ENCODE results near the gene POLN. TPM values are rescaled to one million over a fixed set of nuclear protein-coding genes. Genes with fewer than 3 reads are reported as not detected.

POLN gene
- total RNA-seq, 2 donors from 2014 or later = 1.3 to 2.8 TPM

DNA sequence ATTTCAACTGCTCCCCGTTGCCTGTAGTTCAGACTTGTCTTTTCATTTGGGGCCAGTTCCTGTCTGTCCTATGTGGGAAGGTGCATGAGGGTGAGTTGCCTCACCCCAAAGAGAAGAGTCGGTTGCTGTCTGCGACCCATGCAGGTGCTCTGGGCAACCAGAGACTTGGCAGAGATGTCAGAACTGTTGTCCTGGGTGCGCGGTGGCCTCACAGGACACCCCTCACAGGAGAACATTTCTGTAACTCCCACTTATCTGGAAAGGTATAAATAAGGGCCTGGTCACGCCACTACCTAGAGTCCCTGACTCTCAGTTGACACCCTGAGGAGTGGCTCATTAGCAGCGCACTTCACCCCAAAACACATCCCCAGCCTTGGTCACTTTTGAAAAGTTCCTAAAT lies 192.5 kb downstream of the POLN start:
- Histone ChIP-seq H3K36me3 (no peaks in the 10 kb centered on the region), H3K4me1 (no peaks in the 10 kb centered on the region), H3K27ac (no peak overlapping the region), H3K4me3 (no peak overlapping the region), H3K27me3 (peaks cover 0 to 5% of the 10 kb centered on the region in 2 donors), H3K9me3 (no peaks in the 10 kb centered on the region)
- DNase-seq (ENCODE audit: low spot score) = no peak
- TF ChIP-seq, protein P1, sequence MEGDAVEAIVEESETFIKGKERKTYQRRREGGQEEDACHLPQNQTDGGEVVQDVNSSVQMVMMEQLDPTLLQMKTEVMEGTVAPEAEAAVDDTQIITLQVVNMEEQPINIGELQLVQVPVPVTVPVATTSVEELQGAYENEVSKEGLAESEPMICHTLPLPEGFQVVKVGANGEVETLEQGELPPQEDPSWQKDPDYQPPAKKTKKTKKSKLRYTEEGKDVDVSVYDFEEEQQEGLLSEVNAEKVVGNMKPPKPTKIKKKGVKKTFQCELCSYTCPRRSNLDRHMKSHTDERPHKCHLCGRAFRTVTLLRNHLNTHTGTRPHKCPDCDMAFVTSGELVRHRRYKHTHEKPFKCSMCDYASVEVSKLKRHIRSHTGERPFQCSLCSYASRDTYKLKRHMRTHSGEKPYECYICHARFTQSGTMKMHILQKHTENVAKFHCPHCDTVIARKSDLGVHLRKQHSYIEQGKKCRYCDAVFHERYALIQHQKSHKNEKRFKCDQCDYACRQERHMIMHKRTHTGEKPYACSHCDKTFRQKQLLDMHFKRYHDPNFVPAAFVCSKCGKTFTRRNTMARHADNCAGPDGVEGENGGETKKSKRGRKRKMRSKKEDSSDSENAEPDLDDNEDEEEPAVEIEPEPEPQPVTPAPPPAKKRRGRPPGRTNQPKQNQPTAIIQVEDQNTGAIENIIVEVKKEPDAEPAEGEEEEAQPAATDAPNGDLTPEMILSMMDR (IDR thresholded peaks at IDR 0.05) = no peak

DNA sequence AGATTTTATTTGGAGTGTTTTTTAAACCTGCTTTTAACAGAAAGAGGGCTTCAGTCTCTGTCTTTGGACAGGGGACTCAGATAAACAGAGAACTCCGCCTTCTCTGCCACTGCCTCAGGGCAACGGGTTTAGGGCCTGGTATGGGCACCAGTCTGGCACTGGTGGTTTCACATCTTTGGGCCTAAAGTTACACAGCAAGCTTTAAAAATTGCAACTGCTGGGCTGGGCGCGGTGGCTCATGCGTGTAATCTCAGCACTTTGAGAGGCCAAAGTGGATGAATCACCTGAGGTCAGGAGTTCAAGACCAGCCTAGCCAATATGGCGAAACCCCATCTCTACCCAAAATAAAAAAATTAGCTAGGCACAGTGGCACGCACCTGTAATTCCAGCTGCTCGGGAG lies 193.1 kb downstream of the POLN start:
- Histone ChIP-seq H3K27me3 (peaks cover 0 to 5% of the 10 kb centered on the region in 2 donors), H3K4me1 (no peaks in the 10 kb centered on the region), H3K27ac (no peak overlapping the region), H3K36me3 (no peaks in the 10 kb centered on the region), H3K4me3 (no peak overlapping the region), H3K9me3 (no peaks in the 10 kb centered on the region)
- DNase-seq (ENCODE audit: low spot score) = no peak
- TF ChIP-seq, protein P1 (IDR thresholded peaks at IDR 0.05) = no peak

DNA sequence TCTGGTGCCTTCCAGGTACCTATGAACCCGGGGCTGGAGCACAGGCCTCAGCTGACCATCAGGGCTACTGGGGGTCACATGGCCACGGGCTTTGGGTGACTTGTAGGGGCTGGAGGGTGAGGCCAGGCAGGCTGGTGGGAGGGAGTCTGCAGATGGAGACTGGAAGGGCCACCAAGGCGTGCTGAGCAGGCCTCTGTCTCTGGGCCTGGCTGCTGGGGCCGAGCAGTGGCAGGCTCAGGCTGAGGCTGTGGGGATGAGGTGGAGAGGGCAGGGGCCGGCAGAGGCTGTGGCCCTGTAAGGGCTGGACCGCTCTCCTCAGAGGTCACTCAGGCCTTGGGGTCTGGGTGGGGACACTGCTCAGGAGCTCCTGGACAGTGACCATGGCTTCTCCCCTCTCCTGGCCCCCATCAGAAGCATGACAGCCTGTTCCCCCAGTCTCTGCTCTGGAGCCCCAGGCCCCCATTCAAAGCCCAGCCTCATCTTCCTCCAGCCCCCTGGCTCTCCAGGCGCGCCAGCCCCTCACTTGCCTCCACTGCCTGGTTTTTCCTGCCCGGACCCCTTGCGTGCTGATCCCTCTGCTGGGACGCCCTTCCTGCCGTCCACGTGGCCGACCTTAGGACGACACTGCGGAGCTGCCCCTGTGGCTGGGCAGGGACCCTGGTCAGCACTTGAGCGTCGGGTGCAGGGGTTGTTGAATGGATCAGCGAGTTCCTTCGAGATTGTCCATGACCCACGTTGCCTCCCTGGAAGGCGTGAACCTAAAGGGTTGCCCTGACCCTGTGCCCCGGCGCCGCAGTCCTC lies 193.9 kb downstream of the POLN start:
- no peak for DNase-seq (ENCODE audit: low spot score)
- peaks cover 0 to 5% of the 10 kb centered on the region in 2 donors for H3K27me3 ChIP-seq
- no peaks in the 10 kb centered on the region for H3K9me3 ChIP-seq
- no peaks in the 10 kb centered on the region for H3K4me1 ChIP-seq
- no peaks in the 10 kb centered on the region for H3K36me3 ChIP-seq
- H3K27ac ChIP-seq = no peak overlapping the region
- TF ChIP-seq, protein P1 (IDR thresholded peaks at IDR 0.05) = no peak
- no peak overlapping the region for H3K4me3 ChIP-seq

DNA sequence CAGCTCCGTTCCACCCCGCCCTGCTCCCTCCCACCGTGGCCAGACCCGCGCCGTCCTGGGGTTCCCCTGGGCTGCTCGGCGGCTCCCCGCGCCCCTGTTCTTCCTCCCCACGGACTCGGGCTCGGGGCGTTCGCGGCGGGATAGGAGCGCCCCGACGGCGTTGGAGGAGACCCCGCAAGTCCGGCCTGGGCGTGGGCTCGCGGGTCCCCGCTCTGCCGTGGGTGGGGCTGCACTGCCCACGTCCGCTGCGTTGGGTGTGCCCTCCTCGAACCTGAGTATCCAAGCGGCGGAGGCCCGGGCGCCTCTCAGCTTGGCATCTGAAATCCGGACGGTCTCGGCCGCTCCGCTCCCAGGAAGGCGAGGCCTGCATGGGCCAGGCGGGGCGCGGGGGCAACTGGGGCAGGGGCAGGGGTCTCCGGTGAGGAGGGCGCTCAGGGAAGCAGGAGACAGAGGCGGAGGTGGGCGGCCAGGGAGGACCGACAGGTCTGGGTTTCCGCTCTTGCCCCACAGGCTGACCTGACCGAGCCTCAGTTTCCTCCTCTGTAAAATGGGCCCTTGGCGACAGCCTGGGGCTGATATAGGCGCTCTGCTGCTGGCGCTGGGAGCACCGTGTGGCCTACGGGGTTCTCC lies 194.8 kb downstream of the POLN start:
- H3K27me3 ChIP-seq = peaks cover 0 to 5% of the 10 kb centered on the region in 2 donors
- no peak for DNase-seq (ENCODE audit: low spot score)
- TF ChIP-seq, protein P1 (IDR thresholded peaks at IDR 0.05) = no peak

DNA sequence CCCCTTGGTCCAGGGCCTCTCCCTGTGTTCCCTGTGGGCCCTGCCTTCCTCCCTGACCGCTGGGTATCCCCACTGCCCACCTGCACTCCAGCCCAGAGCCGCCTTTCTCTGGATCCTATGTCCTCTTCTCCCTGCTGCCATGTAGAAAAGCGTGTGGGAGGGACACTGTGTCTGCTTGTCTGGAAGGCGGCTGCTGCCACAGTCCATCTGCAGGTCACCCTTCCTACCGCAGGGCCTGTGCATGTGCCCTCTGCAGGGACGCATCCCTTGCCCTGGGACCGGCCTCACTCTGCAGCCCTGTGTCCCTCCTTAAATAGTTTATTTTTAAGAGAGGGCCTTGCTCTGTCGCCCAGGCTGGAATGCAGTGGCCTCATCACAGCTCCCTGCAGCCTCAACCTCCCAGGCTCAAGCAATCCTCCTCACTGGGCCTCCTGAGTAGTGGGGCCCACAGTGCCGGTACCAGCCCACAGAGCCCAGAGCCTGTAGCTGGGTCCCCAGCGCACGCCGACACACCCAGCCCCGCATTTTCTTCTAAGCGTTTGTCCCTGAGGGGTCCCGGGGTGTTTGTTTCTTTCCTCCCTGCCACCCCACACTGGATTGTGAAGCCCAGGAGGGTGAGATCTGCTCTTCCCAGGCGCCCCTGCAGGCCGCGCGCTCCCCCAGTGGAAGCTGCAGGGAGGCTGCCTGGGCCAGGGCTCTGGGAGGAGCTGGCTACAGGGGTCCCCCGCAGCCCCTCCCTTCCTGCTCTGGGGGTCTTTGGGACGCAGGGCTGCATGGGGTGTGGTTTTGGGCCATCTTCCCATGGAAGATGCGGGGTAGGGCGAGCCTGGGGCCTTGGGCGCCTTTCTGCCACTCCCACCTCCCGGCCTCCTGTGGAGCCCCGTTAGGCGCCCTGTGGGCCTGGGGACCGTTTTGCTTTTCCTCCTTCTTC lies 195.6 kb downstream of the POLN start:
- TF ChIP-seq, protein P1 (IDR thresholded peaks at IDR 0.05) = no peak
- no peaks in the 10 kb centered on the region for H3K9me3 ChIP-seq
- no peak for DNase-seq (ENCODE audit: low spot score)
- H3K27ac ChIP-seq = no peak overlapping the region
- H3K36me3 ChIP-seq = no peaks in the 10 kb centered on the region
- no peak overlapping the region for H3K4me3 ChIP-seq
- peaks cover 4 to 12% of the 10 kb centered on the region in 2 donors for H3K27me3 ChIP-seq
- H3K4me1 ChIP-seq = peaks cover 0 to 14% of the 10 kb centered on the region in 2 donors

More for the DNA sequence above, 194.8 kb downstream of the POLN start:
- Histone ChIP-seq H3K4me1 (peaks cover 0 to 6% of the 10 kb centered on the region in 2 donors), H3K27ac (no peak overlapping the region), H3K4me3 (no peak overlapping the region), H3K36me3 (no peaks in the 10 kb centered on the region), H3K9me3 (no peaks in the 10 kb centered on the region)
